GM12878 (cell line): Measurements from ENCODE around the gene ZNF428. TPM values are rescaled to one million over a fixed set of nuclear protein-coding genes. Genes with fewer than 3 reads are reported as not detected.

Experiments
- ATAC-seq: fragments of 200-7000 bp; cut with Tn5 transposase; 3 replicates; pipeline ENCODE4 v1.9.1; 2020; ENCODE audit warnings: mild to moderate bottlenecking, moderate library complexity
- BruUV-seq: library from RNA; stranded (reverse); fragments of 400-500 nt; replicated peaks from 2 replicates; lab custom pipeline; 2021; lab: Mats Ljungman, UMichigan
- CTCF ChIA-PET: fragments of 300-600 bp; sonication (Branson Sonifier 250); formaldehyde crosslinking; extraction: SDS; loops from one replicate; lab custom pipeline; 2021; ENCODE audit warnings: inconsistent platforms; lab: Yijun Ruan, JAX
- POLR2A ChIA-PET: fragments of 350-600 bp; formaldehyde crosslinking; extraction: SDS; loops from one replicate; lab custom pipeline; 2021; ENCODE audit warnings: inconsistent platforms; lab: Charles Lee
- RAD21 ChIA-PET: fragments of 300-600 bp; sonication (Branson Sonifier 250); formaldehyde crosslinking; loops from one replicate; lab custom pipeline; 2023; ENCODE audit warnings: antibody characterized with exemption; ENCODE audit not compliant: unreplicated experiment; lab: Charles Lee
- SMC1A ChIA-PET: fragments of 300-600 bp; sonication (Branson Sonifier 250); formaldehyde crosslinking; loops from one replicate; lab custom pipeline; 2023; ENCODE audit not compliant: unreplicated experiment, uncharacterized antibody; lab: Charles Lee
- DNase-seq: peaks from one replicate; pipeline ENCODE4 v3.0.0-alpha.2; 2011; ENCODE audit warnings: low read depth, low spot score
- FAIRE-seq: peaks from 3 replicates; lab custom pipeline; 2011; peaks lifted over from hg19 to GRCh38; lab: Jason Lieb, UNC
- H2AFZ ChIP-seq: 2 replicates; pipeline ENCODE4 v1.6.0; 2011; ENCODE audit warnings: low read depth, low read length, control low read depth; ENCODE audit not compliant: control insufficient read depth
- H3K27ac ChIP-seq: 2 replicates; pipeline ENCODE4 v1.5.1; 2011; ENCODE audit warnings: control low read depth; ENCODE audit not compliant: control insufficient read depth, insufficient read depth
- H3K27me3 ChIP-seq, 2 experiments: replicated peaks in 1 of 2; 2 replicates each; pipeline versions ENCODE4 v1.6.0 to v1.6.1; 2011; ENCODE audit warnings: low read length in 1 of 2; ENCODE audit not compliant: control insufficient read depth in 2 of 2, insufficient read depth in 2 of 2
- H3K36me3 ChIP-seq, 2 experiments: 2 replicates each; pipeline ENCODE4 v1.5.1; 2011; ENCODE audit warnings: low read length in 1 of 2; ENCODE audit not compliant: control insufficient read depth in 2 of 2, insufficient read depth in 2 of 2
- H3K4me1 ChIP-seq: 2 replicates; pipeline ENCODE4 v1.6.1; 2011; ENCODE audit warnings: mild to moderate bottlenecking, low read length, moderate library complexity, mixed read lengths; ENCODE audit not compliant: control insufficient read depth, insufficient read depth
- H3K4me2 ChIP-seq: 2 replicates; pipeline ENCODE4 v1.6.0; 2011; ENCODE audit warnings: control low read depth; ENCODE audit not compliant: control insufficient read depth, insufficient read depth
- H3K4me3 ChIP-seq: fragments of 200-600 bp; sonication (generic); 2 replicates; pipeline ENCODE4 v1.5.1; 2016
- H3K79me2 ChIP-seq: 2 replicates; pipeline ENCODE4 v1.6.0; 2011; ENCODE audit warnings: low read length; ENCODE audit not compliant: control insufficient read depth, insufficient read depth
- H3K9ac ChIP-seq: 2 replicates; pipeline ENCODE4 v1.8.0; 2011; ENCODE audit warnings: low read length, control low read depth, mixed read lengths; ENCODE audit not compliant: control insufficient read depth, insufficient read depth
- H3K9me3 ChIP-seq: replicated peaks from 3 replicates; pipeline ENCODE4 v1.5.1; 2011; ENCODE audit warnings: mild to moderate bottlenecking, low read length; ENCODE audit not compliant: control insufficient read depth, insufficient read depth
- H4K20me1 ChIP-seq: 2 replicates; pipeline ENCODE4 v1.6.0; 2011; ENCODE audit not compliant: control insufficient read depth, insufficient read depth
- BHLHE40 ChIP-seq, 2 experiments: fragments of 450-650 bp in 1 of 2; IDR thresholded peaks; 2 replicates each; pipeline ENCODE4 v1.6.1; 2011 to 2017; ENCODE audit warnings: low read depth in 2 of 2, borderline replicate concordance in 1 of 2, improper control_type of control experiment in 1 of 2, low read length in 1 of 2, mild to moderate bottlenecking in 1 of 2
- CREB1 ChIP-seq: IDR thresholded peaks from 2 replicates; pipeline ENCODE4 v1.6.1; 2012; ENCODE audit warnings: low read depth, mild to moderate bottlenecking, inconsistent platforms
- CTCF ChIP-seq, 3 experiments: IDR thresholded peaks in 2 of 3; conservative IDR thresholded peaks in 1 of 3; 2 replicates each; pipeline ENCODE4 v1.5.1; 2011; ENCODE audit warnings: low read depth in 3 of 3, low read length in 3 of 3, mild to moderate bottlenecking in 3 of 3, control low read depth in 2 of 3, moderate library complexity in 2 of 3, inconsistent platforms in 1 of 3, mixed read lengths in 1 of 3; ENCODE audit not compliant: control insufficient read depth in 2 of 3, insufficient read depth in 1 of 3; ENCODE audit errors: extremely low read depth in 1 of 3
- DPF2 ChIP-seq: fragments of 450-650 bp; IDR thresholded peaks from 2 replicates; pipeline ENCODE4 v1.6.1; 2017; ENCODE audit warnings: mild to moderate bottlenecking
- ELK1 ChIP-seq: IDR thresholded peaks from 2 replicates; pipeline ENCODE4 v1.6.1; 2012; ENCODE audit warnings: low read depth, low read length, improper control_type of control experiment
- ESRRA ChIP-seq: IDR thresholded peaks from 2 replicates; pipeline ENCODE4 v1.6.1; 2012; ENCODE audit warnings: mild to moderate bottlenecking, low read length, improper control_type of control experiment
- IKZF1 ChIP-seq: fragments of 450-650 bp; conservative IDR thresholded peaks from 2 replicates; pipeline ENCODE4 v1.6.1; 2017; ENCODE audit warnings: antibody characterized with exemption, mild to moderate bottlenecking
- IKZF2 ChIP-seq, 2 experiments: fragments of 450-650 bp; IDR thresholded peaks; 2 replicates each; pipeline ENCODE4 v1.6.1; 2017; ENCODE audit warnings: mild to moderate bottlenecking in 2 of 2, moderate library complexity in 2 of 2
- IRF4 ChIP-seq: IDR thresholded peaks from 2 replicates; pipeline ENCODE4 v1.6.1; 2011; ENCODE audit warnings: low read depth, low read length
- KDM1A ChIP-seq: fragments of 200-600 bp; sonication (generic); IDR thresholded peaks from 2 replicates; pipeline ENCODE4 v1.6.1; 2016; ENCODE audit warnings: borderline replicate concordance
- NBN ChIP-seq: fragments of 450-650 bp; IDR thresholded peaks from 2 replicates; pipeline ENCODE4 v1.6.1; 2016
- NRF1 ChIP-seq: conservative IDR thresholded peaks from 2 replicates; pipeline ENCODE4 v1.6.1; 2011; ENCODE audit warnings: mild to moderate bottlenecking, low read depth, low read length, improper control_type of control experiment
- POLR2A ChIP-seq: IDR thresholded peaks from 2 replicates; pipeline ENCODE4 v1.6.1; 2011; ENCODE audit warnings: low read depth, mild to moderate bottlenecking, low read length
- POLR2AphosphoS5 ChIP-seq: IDR thresholded peaks from 2 replicates; pipeline ENCODE4 v1.6.1; 2011; ENCODE audit warnings: mild to moderate bottlenecking, low read length, inconsistent platforms
- POU2F2 ChIP-seq: IDR thresholded peaks from 3 replicates; pipeline ENCODE4 v1.6.1; 2011; ENCODE audit warnings: low read depth, mild to moderate bottlenecking, low read length, borderline replicate concordance
- RAD21 ChIP-seq: IDR thresholded peaks from 2 replicates; pipeline ENCODE4 v1.6.1; 2011; ENCODE audit warnings: mild to moderate bottlenecking, low read depth, low read length, moderate library complexity; ENCODE audit not compliant: insufficient read depth
- RUNX3 ChIP-seq: IDR thresholded peaks from 2 replicates; pipeline ENCODE4 v1.6.1; 2012; ENCODE audit warnings: low read length, inconsistent platforms
- SIN3A ChIP-seq: IDR thresholded peaks from 2 replicates; pipeline ENCODE4 v1.6.1; 2012; ENCODE audit warnings: low read depth, low read length, improper control_type of control experiment
- SMARCA5 ChIP-seq: fragments of 450-650 bp; IDR thresholded peaks from 2 replicates; pipeline ENCODE4 v1.6.1; 2017; ENCODE audit warnings: mild to moderate bottlenecking
- TAF1 ChIP-seq: IDR thresholded peaks from 2 replicates; pipeline ENCODE4 v1.6.1; 2011; ENCODE audit warnings: mild to moderate bottlenecking, low read depth, low read length, borderline replicate concordance
- TARDBP ChIP-seq: IDR thresholded peaks from 2 replicates; pipeline ENCODE4 v1.6.1; 2016; ENCODE audit warnings: borderline replicate concordance
- WGBS: methylation state at CpG from one replicate; pipeline ENCODE4 v1.1.6; 2016; ENCODE audit warnings: low lambda C conversion rate; ENCODE audit not compliant: insufficient replicate concordance, insufficient coverage; ENCODE audit errors: missing lambda C conversion rate; 5-methylcytosine and 5-hydroxymethylcytosine counted together
- in situ Hi-C: fragments of 300-500 bp; cut with MboI; formaldehyde crosslinking; loops from 9 replicates; pipeline ENCODE4 v1.14.3; 2018; ENCODE audit warnings: mixed read lengths
- intact Hi-C: fragments of 100-400 bp; cut with micrococcal nuclease; formaldehyde crosslinking; loops from one replicate; pipeline ENCODE4 v1.14.2; 2022; ENCODE audit not compliant: unreplicated experiment
- polyA plus RNA-seq, 11 experiments: library from polyadenylated mRNA; depleted of rRNA in 4 of 11; unstranded in 6 of 11; stranded (reverse) in 5 of 11; fragments of >200 nt; fragmentation: Nextera tagmentation in 4 of 11; fragmentation: Illumina TruSeq in 1 of 11; extraction: Ambion mirVana in 4 of 11; extraction: Trizol in 1 of 11; gene quantifications; 1 replicate in 1 of 11; 2 replicates in 10 of 11; pipeline versions ENCODE4 v1.2.1 to v1.2.3, GENCODE V29; 2011 to 2016; ENCODE audit warnings: inconsistent platforms in 2 of 11, missing spikeins in 2 of 11, low read depth in 1 of 11
- total RNA-seq, 4 experiments: library from RNA; depleted of rRNA in 3 of 4; stranded (reverse); fragments of >200 nt in 3 of 4; fragmentation: Illumina TruSeq in 1 of 4; extraction: Trizol in 1 of 4; gene quantifications; 2 replicates each; pipeline versions ENCODE4 v1.2.1 to v1.2.3, GENCODE V29; 2013 to 2021

ZNF428 gene
- total and polyA plus RNA-seq, 10 of the 15 experiments (the other 5 are each of a cell fraction or from before 2014, with no cell fraction given): 0.27 to 57.8 (median 20.4) TPM

DNA sequence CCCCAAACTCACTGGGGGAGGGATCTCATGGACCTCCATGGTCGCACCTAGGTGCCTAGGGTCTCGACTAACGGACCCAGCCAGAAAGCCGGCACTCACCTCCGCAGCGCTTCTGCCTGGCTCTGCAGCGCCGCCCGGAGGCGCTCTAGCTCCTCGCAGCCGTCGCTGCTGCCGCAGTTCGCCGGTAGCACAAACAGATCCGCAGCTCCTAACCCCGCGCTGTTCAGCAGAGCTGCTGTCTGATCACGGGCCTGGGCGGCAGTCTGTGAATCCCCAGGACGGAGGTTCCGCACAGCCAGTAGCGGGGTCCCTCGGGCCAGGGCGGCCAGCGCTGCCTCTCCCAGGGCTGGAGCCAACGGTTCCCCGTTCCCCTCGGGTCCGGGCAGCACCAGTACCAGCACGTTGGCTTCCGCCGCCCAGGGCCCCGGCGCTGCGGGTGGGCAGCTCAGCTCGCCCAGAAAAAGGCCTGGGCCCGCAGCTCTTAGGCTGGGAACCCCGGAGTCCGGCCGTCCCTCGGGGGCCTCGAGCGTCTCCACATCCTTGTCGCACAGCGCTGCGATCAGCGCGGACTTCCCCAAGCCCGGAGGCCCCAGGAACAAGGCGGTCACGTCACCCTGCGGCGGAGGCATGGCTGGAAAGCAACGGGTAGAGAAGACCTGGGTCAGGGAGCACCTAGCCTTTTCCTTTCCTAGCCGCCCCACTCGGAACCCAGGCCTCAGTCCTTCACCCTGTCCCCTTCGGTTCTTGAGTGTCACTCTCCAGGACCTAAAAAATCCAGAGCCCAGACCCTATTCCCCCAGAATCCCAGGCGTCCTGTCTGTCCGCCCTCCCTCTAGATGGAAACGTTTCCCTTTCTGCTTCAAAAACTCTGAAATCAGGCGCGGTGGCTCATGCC lies 24.5 kb downstream of the ZNF428 start:
- Histone ChIP-seq H3K36me3 (peaks cover 9 to 12% of the 10 kb centered on the region in 2 experiments; a peak in 3 of 4 replicates), H3K4me3 (peak overlapping the region; percentile 93), H3K4me1 (peaks cover 7% of the 10 kb centered on the region; the same call in 1 of the 2 replicates), H4K20me1 (no peaks in the 10 kb centered on the region), H3K9me3 (no peaks in the 10 kb centered on the region), H2AFZ (peak overlapping the region; percentile 20), H3K79me2 (peaks cover 37% of the 10 kb centered on the region), H3K9ac (peak overlapping the region; percentile 91), H3K27ac (peak overlapping the region; percentile 85), H3K27me3 (no peaks in the 10 kb centered on the region), H3K4me2 (peak overlapping the region; percentile 91)
- ChIA-PET CTCF (interaction anchor here (0.5 to 6.6 kb wide), 39 partner anchors 9 to 613 kb away, joined by 3 to 169 read pairs (median 5); partner anchors contain the start of genes ETHE1, PINLYP, SMG9 and XRCC1), RAD21 (interaction anchor here (0.7 to 4.8 kb wide), 23 partner anchors 11 to 215 kb away, joined by 3 to 92 read pairs (median 8); partner anchors contain the start of genes ETHE1, PINLYP, XRCC1 and ZNF575), POLR2A (interaction anchor here (0.9 to 3.7 kb wide), 7 partner anchors 18 to 184 kb away, joined by 3 to 22 read pairs (median 4); partner anchors contain the start of genes PINLYP, XRCC1 and ZNF575), SMC1A (interaction anchor here (0.8 to 5.4 kb wide), 22 partner anchors 12 to 215 kb away, joined by 3 to 59 read pairs (median 5); partner anchors contain the start of genes PHLDB3, PINLYP and XRCC1)
- peak; percentile 35 for FAIRE-seq
- WGBS: under 1% methylated on average over 64 of the region's 64 CpGs
- peak; percentile 72 for ATAC-seq
- no TSS peak for BruUV-seq
- no peak for DNase-seq
- intact Hi-C loops: loop anchor here (1.0 to 2.0 kb wide), 3 partner anchors 40 to 186 kb away; partner anchors contain the start of gene KCNN4
- in situ Hi-C loops: no loop called here
- 0 out of 4 replicates have a peak, but pooled peaks of 1 of the 2 experiments have one; percentile 6 for TF ChIP-seq IKZF2 (IDR thresholded peaks at IDR 0.05)
- peak; percentile 55; the same call in 1 of the 2 replicates for TF ChIP-seq NBN
- TF ChIP-seq BHLHE40 (IDR thresholded peaks at IDR 0.05; ENCODE audit: borderline replicate concordance in 1 of 2, low read depth in 2 of 2, low read length in 1 of 2): peak; percentile 5 to 61; a peak in 2 of 4 replicates
- TF ChIP-seq IRF4: peak; percentile 37; the same call in 1 of the 2 replicates
- peak; percentile 71 for TF ChIP-seq POLR2A
- TF ChIP-seq TARDBP: 0 out of 2 replicates have a peak, but pooled peaks have one; percentile 28
- TF ChIP-seq NRF1: no peak
- TF ChIP-seq ELK1: no peak
- TF ChIP-seq SMARCA5: peak; percentile 93
- TF ChIP-seq DPF2: peak; percentile 65; the same call in 1 of the 2 replicates
- TF ChIP-seq TAF1: 0 out of 2 replicates have a peak, but pooled peaks have one; percentile 26
- 0 out of 3 replicates have a peak, but pooled peaks have one; percentile 18 for TF ChIP-seq POU2F2
- 0 out of 2 replicates have a peak, but pooled peaks have one; percentile 7 for TF ChIP-seq SIN3A
- no peak for TF ChIP-seq KDM1A
- peak; percentile 78 for TF ChIP-seq RAD21
- peak; percentile 82 for TF ChIP-seq CREB1
- peak; percentile 39; the same call in 1 of the 2 replicates for TF ChIP-seq POLR2AphosphoS5
- peak; percentile 90 to 94 (median 94) for TF ChIP-seq CTCF (IDR thresholded peaks at IDR 0.05 in 2 of 3, conservative IDR thresholded peaks at IDR 0.05 in 1 of 3; ENCODE audit: control insufficient read depth in 2 of 3, extremely low read depth in 1 of 3, insufficient read depth in 1 of 3, low read depth in 3 of 3, low read length in 3 of 3)
- TF ChIP-seq ESRRA: no peak
- TF ChIP-seq RUNX3: no peak
- peak; percentile 51 for TF ChIP-seq IKZF1
